HG03460 (cell line): Measurements from ENCODE around the gene CHST11.
"Not testable (repeated sequence)": the region's sequence is repeated elsewhere in the genome, so short reads cannot be mapped to it uniquely, and the experiment has no call there.

Experiments used
- ATAC-seq: cut with Tn5 transposase; IDR thresholded peaks from one replicate; pipeline ENCODE4 v1.9.1; 2021; ENCODE audit not compliant: unreplicated experiment

The CHST11 gene

DNA sequence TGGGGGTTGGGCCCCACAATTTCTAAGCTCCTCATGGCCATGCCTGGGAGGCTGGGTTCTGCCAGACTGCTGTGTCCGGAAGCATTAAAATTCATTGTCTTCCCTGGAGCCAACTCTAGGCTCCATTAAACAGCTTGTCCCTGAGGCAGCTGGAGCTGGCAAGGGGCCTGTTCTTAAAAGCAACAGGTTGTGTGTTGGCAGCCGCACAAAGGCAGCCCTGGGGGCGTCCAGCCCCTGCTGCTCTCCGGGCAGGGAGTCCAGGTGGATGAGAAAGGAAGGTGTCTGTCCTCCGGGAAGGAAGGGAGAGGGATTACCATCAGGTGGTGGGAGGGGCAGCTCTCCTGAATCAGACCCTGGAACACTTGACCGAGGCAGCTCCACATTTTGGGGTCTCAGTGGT lies 98.9 kb downstream of the CHST11 start:
- ATAC-seq, result no peak

DNA sequence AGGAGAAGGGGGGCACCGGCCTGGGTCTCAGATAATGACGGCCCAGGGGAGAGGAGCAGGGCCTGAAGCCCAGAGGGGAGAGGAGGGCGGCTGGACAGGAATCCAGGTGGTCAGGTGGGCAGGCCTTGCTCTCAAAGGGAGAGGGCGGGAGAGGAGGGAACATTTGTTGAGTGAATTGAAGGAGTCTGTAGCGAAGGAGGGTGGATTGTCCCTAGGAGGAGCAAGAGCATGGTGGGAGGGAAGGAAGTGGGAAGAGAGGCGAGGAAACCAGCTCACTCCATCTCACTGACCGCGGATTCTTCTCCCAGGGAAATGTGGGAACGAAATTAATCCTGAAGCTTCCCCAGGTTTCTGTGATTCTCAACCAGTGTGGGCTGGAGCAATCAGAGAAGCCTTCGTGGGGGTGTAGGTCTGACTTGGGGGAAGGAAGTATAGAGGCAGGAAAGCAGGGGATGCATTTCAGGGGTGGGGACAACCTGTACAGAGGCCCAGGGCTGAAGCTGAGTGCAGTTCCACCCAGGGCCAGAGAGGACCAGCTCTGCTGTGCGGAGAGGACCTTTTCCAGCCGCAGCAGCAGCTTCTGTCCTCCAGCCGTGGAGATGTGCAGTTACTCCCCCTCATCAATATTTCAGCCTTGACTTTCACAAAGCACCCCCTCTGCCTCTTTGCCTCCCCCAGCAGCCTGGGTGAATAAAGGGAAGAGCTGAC lies 100.9 kb downstream of the CHST11 start:
- ATAC-seq, result no peak

DNA sequence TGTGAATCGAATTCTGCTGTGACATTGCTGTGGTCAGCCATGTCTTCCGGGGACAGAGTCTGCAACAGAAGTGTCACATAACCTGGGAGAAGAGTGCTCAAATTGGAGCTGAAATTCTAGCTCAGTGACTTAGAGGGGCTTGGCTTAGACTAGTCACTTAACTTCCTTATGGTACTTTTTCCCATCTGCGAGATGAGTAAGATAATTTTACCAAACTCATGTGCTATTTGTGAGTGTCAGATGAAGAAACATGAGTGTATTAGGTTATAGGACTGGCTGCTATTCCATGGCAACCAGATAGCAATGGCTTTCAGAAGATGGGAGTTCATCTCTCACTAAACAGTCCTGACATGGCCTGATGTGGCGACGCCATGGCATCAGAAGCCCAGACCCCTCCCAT lies 104.1 kb downstream of the CHST11 start:
- no peak for ATAC-seq

DNA sequence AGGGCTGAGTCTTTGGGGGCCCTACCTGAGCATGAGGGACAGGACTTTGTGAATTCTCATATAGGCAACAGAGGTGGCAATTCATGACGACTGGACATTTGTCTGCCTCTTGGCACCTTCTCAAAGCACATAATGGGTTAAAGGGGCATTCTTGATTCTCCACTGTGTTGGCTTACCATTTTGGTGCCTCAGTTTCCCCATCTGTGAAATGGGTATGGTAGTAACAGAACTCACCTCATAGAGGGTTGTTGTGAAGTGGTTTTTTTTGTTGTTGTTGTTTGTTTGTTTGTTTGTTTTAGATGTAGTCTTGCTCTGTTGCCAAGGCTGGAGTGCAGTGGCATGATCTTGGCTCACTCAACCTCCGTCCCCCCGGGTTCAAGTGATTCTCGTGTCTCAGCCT lies 106.0 kb downstream of the CHST11 start:
- ATAC-seq, result no peak

DNA sequence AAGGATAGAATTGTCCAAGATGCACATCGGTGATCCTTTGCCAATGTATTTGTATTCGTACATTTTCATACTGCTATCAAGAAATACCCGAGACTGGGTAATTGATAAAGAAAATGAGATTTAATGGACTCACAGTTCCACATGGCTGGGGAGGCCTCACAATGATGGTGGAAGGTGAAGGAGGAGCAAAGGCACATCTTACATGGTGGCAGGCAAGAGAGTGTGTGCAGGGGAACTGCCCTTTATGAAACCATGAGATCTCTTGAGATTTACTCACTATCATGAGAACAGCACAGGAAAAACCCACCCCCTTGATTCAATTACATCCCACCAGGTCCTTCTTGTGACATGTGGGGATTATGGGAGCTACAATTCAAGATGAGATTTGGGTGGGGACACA lies 107.9 kb downstream of the CHST11 start:
- not testable (repeated sequence) for ATAC-seq

DNA sequence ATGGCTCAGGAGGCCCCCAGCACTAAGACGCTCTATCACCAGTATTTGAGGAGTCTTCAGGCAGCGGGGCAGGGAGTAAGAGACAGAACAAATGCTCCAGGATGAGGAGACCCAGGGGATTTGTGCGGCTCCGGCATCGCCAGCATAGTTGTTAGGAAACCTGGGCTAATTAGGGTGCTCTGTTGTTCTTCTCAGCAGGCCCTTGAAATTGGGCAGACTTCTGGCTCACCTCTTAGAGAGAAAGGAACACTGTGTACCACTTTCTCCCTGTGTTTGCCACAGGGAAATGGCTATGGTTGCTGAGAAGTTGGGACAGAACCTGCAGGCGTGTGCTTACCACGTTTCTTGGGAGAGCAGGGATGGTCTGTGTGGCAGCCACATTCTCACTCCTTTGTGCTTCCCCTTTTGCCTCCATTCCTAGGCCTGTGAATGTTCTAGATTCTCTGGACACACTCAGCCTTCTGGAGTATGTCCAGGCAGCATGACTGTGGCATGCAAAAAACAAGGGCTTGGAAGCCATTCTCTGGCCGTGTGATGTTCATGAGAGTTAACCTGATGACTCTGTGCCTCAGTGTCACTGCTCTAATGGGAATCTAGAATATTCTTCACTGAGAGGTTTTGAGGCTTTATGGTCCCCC lies 109.0 kb downstream of the CHST11 start:
- no peak for ATAC-seq

DNA sequence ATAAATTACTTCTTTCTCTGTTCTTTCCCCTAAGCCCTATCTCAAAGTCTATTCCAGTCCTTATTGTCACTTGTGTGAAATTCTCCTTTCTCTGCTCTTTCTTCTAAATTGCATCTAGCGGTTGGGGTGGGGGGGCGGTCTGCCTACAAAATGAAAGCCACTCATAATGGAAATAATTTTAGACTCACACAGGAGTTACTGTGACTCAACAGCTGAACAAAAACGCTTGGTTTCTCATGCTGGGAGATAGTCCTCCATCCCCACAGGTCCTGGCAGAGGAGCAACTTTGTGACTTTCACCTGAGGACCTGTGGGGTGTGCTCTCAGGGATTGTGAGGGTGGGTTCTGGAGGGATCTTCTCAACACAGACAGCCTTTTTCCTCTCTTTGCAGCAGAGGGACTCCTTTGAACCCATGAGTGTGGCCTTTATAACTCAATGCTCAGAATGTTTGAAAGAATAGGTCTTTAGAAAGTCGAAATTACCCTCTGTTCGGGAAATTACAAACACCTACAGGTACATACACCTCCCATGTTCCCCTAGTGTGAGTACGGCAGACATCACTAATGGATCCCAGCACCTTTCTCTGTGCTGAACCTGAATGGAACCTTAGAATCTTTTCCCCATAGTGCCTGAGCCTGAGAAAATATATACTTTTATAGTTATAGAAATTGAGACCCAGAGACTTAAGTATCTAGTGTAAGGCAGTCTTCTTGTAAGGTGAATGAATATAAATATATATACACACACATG lies 109.7 kb downstream of the CHST11 start:
- no peak for ATAC-seq

DNA sequence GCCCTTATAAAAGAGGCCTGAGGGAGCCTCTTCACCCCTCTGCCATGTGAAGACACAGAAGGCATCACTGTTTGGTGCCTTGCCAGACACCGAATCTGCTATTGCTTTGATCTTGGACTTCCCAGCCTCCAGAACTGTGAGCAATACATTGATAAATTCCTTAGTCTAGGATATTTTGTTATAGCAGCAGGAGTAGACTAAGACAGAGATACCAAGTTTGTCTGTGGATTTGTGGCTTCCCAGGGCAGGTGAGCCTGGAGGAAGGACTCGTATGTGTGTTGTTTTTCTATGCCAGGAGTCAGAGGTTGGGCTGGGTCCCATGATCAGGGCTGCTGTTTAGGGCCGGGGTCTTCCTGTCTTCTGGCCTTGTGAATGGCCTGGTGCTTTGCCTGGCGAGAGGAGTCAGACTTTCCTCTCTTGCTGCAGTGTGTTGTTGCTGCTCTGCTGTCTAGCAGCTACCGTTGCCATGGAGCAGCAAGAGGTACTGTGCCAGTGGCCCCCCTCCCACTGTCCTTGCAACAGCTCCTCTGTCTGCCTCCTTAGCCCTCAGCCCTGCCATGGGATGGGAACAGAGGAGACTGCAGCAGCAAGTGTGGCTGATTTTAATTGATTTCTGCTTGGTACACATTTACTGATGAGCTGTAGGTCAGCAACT lies 111.2 kb downstream of the CHST11 start:
- no peak for ATAC-seq

DNA sequence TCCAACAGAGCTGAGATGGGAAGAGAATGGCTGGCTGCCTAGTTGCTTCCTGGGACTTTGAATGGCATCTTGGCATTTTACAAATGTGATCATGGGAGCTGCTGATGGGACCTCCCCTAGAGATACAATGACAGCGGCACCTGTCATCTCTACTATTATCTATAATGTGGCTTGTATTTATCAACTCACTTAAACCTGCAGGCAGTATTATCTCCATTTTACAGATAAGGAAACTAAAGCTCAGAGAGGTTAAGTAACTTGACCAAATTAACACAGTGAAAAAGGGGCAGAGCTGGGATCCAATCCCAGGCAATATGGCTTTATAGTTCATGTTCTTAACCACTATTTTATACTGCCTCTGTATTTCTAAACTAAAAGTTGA lies 111.7 kb downstream of the CHST11 start:
- ATAC-seq, result no peak

DNA sequence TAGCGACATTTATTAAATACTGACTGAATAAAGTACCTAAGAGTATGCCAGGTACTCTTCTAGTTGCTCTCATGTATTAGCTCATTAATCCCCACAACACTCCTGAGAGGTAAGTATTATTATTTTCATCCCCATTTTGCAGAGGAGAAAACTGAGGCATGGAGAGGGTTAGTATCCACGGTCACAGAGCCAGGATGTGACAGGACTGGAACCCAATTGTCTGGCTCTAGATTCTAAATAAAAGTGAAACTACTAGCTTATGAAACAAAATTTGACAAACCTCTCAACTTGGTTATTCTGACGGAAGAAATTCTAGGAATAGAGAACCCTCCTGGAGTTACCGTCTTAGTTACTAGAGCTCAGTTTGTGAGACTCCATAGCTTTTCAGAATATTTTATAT lies 112.2 kb downstream of the CHST11 start:
- no peak for ATAC-seq

DNA sequence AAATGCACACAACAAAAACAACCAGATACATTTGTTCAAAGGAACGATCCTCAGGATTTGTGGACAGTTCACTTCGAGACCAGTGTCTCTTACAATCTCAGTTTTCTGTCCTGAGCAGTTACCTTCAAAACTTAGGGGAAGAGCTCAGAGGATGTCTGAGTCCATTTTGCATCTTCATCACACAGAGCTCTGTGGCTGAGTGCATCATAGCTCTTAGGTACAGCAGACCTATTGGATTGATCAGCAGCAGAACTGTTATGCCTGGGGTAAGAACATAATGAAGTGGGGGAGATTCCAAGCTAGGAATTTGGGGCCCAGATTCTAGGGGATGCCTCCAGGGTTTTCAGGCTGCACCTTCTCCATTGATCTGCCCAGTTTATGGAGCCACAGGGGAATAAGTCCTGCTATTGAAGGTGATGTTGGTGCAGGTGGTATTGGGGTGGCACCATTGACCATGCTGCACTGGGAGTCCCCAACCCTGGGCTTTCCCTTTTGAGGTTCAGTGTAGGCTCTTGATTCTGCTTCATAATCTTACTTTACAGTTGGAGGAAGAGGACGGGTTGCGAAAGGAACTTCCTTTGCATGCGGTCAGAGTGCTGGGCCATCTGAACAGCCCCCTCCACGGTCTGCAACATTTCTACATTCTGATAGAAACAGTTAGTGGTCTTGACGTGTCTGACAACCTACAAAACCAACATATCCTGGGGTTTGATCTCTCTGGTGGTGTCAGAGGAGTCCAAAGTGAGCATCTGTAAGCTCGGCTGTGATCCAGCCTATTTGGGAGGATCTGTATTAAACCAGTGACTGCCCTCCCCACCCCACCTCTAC lies 112.8 kb downstream of the CHST11 start:
- ATAC-seq, result peak; percentile 87

DNA sequence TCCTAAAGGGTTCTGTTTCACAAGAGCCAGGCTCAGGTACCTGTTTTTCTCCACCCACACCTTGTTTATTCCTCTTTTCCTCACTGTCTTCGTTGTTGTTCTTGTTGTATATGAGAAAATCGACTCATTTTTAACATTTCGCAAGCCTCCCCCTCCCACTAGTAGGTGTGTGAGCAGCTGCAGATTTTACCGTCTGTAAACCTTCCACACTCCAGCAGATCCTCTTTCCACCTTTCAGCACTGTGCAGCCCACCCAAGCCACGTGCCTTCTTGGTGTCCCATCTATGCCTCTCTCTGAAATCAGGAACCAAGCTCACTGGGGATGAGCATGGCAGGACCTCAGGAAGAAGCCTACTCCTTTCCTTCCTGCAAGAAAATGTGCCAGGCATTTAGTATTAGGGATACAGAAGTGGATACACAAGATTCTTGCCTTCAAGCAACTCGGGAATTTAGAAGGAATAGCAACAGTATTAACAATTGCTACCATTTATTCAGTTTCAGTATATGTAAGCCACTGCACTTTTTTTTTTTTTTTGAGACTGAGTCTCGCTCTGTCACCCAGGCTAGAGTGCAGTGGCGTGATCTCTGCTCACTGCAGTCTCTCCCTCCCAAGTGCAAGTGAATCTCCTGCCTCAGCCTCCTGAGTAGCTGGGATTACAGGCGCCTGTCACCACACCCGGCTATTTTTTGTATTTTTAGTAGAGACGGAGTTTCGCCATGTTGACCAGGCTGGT lies 113.6 kb downstream of the CHST11 start:
- ATAC-seq, result peak; percentile 13

DNA sequence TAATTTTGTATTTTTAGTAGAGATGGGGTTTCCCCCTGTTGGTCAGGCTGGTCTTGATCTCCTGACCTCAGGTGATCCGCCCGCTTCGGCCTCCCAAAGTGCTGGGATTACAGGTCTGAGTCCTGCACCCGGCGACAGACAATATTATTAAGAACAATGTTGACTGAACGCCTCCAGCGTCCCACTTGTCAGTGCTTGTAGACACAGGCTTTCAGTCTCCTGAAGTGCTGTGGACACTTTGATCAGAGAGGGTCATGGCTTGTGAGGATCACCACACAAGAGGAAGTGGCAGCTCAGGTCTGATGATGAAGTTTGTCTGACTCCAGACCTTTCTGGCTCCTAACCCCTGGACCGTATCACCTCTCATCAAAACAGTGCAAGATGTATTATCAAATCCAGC lies 114.6 kb downstream of the CHST11 start:
- no peak for ATAC-seq

DNA sequence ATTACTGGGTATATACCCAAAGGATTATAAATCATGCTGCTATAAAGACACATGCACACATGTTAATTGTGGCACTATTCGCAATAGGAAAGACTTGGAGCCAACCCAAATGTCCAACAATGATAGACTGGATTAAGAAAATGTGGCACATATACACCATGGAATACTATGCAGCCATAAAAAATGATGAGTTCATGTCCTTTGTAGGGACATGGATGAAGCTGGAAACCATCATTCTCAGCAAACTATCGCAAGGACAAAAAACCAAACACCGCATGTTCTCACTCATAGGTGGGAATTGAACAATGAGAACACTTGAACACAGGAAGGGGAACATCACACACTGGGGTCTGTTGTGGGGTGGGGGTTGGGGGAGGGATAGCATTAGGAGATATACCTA lies 117.6 kb downstream of the CHST11 start:
- not testable (repeated sequence) for ATAC-seq

DNA sequence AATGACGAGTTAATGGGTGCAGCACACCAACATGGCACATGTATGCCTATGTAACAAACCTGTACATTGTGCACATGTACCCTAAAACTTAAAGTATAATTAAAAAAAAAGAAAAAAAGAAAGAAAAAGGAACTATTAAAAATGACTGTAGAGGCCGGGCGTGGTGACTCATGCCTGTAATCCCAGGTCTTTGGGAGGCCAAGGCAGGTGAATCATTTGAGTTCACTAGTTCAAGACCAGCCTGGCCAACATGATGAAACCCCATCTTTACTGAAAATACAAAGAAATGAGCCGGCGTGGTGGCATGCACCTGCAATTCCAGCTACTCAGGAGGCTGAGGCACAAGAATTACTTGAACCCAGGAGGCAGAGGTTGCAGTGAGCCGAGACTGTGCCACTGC lies 118.0 kb downstream of the CHST11 start:
- not testable (repeated sequence) for ATAC-seq

DNA sequence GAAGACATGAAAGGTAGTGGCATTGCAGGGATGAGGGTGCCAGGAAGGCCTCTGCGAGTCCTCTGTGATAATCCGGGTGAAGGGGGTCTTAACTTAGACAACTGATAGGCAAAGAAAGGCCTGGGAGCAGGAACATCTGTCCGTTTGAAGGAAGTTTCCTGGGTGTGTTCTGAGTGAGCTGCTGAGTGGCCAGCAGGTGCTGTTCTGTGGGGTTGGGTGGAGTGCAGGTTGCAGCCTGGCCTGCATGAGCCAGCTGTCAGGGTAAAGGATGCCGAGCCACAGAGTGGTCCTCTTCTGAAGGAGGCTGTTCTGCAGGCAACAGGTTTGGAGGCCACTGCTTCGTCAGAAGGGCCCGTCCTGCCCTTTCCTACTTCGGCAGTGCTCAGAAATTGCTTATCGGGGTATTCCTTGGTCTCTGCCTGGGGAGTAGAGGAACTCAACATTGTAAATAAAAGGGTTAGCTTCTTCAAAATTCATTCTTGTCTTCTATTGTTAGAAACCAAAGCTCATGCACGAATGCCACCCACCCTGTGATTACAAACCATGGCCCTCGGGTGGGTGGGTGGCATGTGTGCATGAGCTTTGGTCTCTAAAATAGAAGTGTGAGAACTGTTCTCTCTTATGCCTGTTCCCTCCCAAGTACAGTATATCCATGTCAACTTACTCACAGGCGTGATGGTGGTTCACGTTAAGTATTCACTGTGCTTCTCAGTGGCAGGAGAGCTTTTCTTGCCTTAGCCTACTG lies 118.9 kb downstream of the CHST11 start:
- ATAC-seq, result no peak

DNA sequence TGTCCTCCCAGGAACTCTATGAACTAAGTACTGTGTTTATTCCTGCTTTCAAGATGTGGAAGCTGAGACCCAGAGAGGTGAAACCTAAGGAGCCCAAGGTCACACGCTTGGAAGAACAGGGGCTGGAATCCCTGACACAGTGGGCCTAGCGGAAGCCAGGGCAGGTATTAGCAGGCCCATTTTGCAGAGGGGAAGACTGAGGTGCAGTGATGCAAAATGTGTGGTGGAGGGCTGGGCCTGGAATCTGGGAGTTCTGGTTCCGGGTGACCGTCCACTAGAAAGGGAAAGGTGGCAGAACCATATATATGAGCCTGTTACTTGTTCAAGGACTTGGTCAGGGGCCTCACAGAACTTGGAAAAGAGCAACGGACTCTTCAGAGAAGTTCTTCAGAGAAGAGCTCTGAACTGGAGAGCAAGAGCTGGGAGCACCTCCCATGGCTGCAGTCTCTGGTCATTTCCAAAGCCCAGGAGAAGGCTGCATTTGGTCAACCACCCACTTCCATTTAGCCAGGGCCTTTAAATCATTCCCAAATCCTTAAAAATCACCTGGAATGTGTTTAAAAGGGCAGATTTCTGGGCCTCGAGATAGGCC lies 119.5 kb downstream of the CHST11 start:
- ATAC-seq, result no peak

DNA sequence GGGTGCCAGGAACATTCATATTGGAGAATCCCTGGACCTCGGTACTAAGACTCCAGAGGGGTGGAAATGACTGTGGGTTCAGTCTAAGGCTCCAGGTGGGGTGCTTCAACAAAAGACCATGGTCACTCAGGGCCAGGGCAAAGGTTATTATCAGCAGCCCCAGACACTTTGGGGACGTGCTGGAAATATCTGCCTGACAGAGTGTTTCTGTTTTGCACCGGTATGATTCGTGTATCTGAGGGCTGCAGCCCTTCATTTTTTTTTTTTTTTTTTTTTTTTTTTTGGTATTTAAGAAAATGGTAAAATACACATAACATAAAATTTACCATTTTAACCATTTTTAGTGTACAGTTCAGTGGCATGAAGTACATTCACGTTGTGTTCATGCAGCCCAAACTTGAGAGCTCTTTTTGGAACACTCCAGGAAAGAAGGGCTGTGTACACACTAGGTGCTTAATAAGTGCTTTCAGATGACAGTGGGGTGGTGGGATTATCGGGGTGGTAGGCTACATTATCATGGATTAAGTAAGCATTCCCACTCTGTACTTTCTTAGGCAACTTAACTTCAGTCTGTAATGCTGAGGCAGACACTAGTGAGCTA lies 120.3 kb downstream of the CHST11 start:
- ATAC-seq, result no peak

DNA sequence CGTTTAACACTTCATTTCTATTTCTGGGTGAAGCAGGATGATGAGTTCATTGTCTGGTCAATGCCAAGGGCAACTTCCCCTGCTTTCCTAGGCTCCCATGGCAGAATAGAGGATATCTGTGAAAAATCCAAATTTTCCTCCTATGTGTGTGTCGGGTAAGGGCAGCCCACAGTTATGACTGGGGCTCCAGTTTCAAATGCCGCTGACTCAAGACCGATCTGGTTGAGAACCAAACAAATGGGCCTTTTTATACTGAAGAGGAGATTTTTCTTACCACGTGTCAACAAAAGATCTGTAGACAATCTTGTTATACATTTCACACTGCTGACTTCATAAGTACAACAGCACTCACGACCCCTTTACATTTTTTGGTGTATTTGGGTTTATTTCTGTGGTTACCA lies 120.8 kb downstream of the CHST11 start:
- ATAC-seq, result no peak
